HEK293 (cell line): ENCODE data around the gene ATOH8.

Experiments
- CTCF ChIA-PET: fragments of 350-600 bp; formaldehyde crosslinking; extraction: SDS; loops from one replicate; lab custom pipeline; 2021; ENCODE audit warnings: antibody characterized with exemption; lab: Yijun Ruan, JAX
- POLR2A ChIA-PET: fragments of 300-600 bp; formaldehyde crosslinking; extraction: SDS; loops from one replicate; lab custom pipeline; 2020; ENCODE audit warnings: antibody characterized with exemption, inconsistent platforms; lab: Yijun Ruan, JAX
- H3K27ac ChIP-seq: fragments of 200-500 bp; sonication (Bioruptor generic); 2 replicates; pipeline ENCODE4 v1.5.1; 2014; ENCODE audit warnings: low read depth, low read length, control low read depth, inconsistent platforms; ENCODE audit errors: extremely low read depth
- H3K36me3 ChIP-seq, 2 experiments: fragments of 200-500 bp in 1 of 2; sonication (Bioruptor generic) in 1 of 2; 1 replicate in 1 of 2; 2 replicates in 1 of 2; pipeline ENCODE4 v1.5.1; 2014 to 2017; ENCODE audit warnings: inconsistent platforms in 2 of 2, low read length in 2 of 2; ENCODE audit not compliant: control insufficient read depth in 2 of 2, insufficient read depth in 1 of 2
- H3K4me1 ChIP-seq: fragments of 200-500 bp; sonication (Bioruptor generic); 2 replicates; pipeline ENCODE4 v1.5.1; 2014; ENCODE audit warnings: mild to moderate bottlenecking, low read length, inconsistent platforms; ENCODE audit not compliant: control insufficient read depth, insufficient read depth
- H3K4me3 ChIP-seq: 2 replicates; pipeline ENCODE4 v1.5.1; 2011; ENCODE audit warnings: low read depth, mild to moderate bottlenecking, control low read depth, low read length, moderate library complexity
- H3K9me3 ChIP-seq: fragments of 200-500 bp; sonication (Bioruptor generic); 2 replicates; pipeline ENCODE4 v1.5.1; 2014; ENCODE audit warnings: low read depth, low read length, inconsistent platforms; ENCODE audit not compliant: control insufficient read depth, insufficient read depth
- IKZF3 ChIP-seq: fragments of 450-650 bp; IDR thresholded peaks from 2 replicates; pipeline ENCODE4 v1.5.0; 2018; ENCODE audit warnings: missing biosample characterization, mild to moderate bottlenecking, missing genetic modification characterization, moderate library complexity
- MEIS1 ChIP-seq: sonication (generic); formaldehyde crosslinking; IDR thresholded peaks from 2 replicates; pipeline ENCODE4 v1.8.1; 2022; ENCODE audit warnings: missing genetic modification reagents, mild to moderate bottlenecking, borderline replicate concordance
- SCRT2 ChIP-seq: fragments of 450-650 bp; formaldehyde crosslinking; IDR thresholded peaks from 2 replicates; pipeline ENCODE4 v1.5.1; 2016; ENCODE audit warnings: missing biosample characterization, missing genetic modification characterization
- ZFP3 ChIP-seq: fragments of 450-650 bp; formaldehyde crosslinking; IDR thresholded peaks from 2 replicates; pipeline ENCODE4 v1.5.1; 2016; ENCODE audit warnings: low read depth, missing biosample characterization, missing genetic modification characterization
- ZIC2 ChIP-seq: fragments of 450-650 bp; formaldehyde crosslinking; IDR thresholded peaks from 2 replicates; pipeline ENCODE4 v1.5.1; 2016; ENCODE audit warnings: missing biosample characterization, missing genetic modification characterization
- ZNF175 ChIP-seq: fragments of 450-650 bp; formaldehyde crosslinking; IDR thresholded peaks from 2 replicates; pipeline ENCODE4 v1.5.1; 2016; ENCODE audit warnings: missing biosample characterization, missing genetic modification characterization
- ZNF24 ChIP-seq: fragments of 450-650 bp; formaldehyde crosslinking; IDR thresholded peaks from 2 replicates; pipeline ENCODE4 v1.5.1; 2016; ENCODE audit warnings: missing biosample characterization, missing genetic modification characterization
- ZNF274 ChIP-seq, 2 experiments: fragments of 200-500 bp in 1 of 2; fragments of 450-650 bp in 1 of 2; sonication (Bioruptor generic) in 1 of 2; formaldehyde crosslinking in 1 of 2; IDR thresholded peaks; 2 replicates each; pipeline versions ENCODE4 v1.5.1 to v1.6.1; 2014 to 2016; ENCODE audit warnings: borderline replicate concordance in 1 of 2, inconsistent platforms in 1 of 2, low read length in 1 of 2, missing biosample characterization in 1 of 2, missing genetic modification characterization in 1 of 2
- ZNF341 ChIP-seq: fragments of 450-650 bp; formaldehyde crosslinking; IDR thresholded peaks from 2 replicates; pipeline ENCODE4; 2016; ENCODE audit warnings: low read depth, missing biosample characterization, missing genetic modification characterization
- ZNF350 ChIP-seq: fragments of 450-650 bp; formaldehyde crosslinking; IDR thresholded peaks from 2 replicates; pipeline ENCODE4 v1.5.0; 2017; ENCODE audit warnings: missing biosample characterization, mild to moderate bottlenecking, missing genetic modification characterization
- ZNF514 ChIP-seq: fragments of 450-650 bp; formaldehyde crosslinking; IDR thresholded peaks from 2 replicates; pipeline ENCODE4 v1.5.1; 2016; ENCODE audit warnings: missing biosample characterization, missing genetic modification characterization
- ZNF623 ChIP-seq: fragments of 450-650 bp; formaldehyde crosslinking; IDR thresholded peaks from 2 replicates; pipeline ENCODE4 v1.5.1; 2016; ENCODE audit warnings: missing biosample characterization, missing genetic modification characterization
- ZNF768 ChIP-seq: fragments of 450-650 bp; formaldehyde crosslinking; IDR thresholded peaks from 2 replicates; pipeline ENCODE4 v1.5.1; 2018; ENCODE audit warnings: missing biosample characterization, mild to moderate bottlenecking, missing genetic modification characterization
- ZNF843 ChIP-seq: fragments of 450-650 bp; formaldehyde crosslinking; IDR thresholded peaks from 2 replicates; pipeline ENCODE4 v1.5.1; 2016; ENCODE audit warnings: missing biosample characterization, missing genetic modification characterization
- ZSCAN30 ChIP-seq: fragments of 450-650 bp; IDR thresholded peaks from 2 replicates; pipeline ENCODE4 v1.5.1; 2018; ENCODE audit warnings: missing biosample characterization, mild to moderate bottlenecking, missing genetic modification characterization, moderate library complexity
- TF ChIP-seq, protein P1 (sequence below): fragments of 450-650 bp; formaldehyde crosslinking; IDR thresholded peaks from 2 replicates; pipeline ENCODE4 v1.5.1; 2016; ENCODE audit warnings: missing biosample characterization, missing genetic modification characterization
- TF ChIP-seq, protein P2 (sequence below): fragments of 450-650 bp; formaldehyde crosslinking; optimal IDR thresholded peaks from 2 replicates; pipeline ENCODE3; 2016; ENCODE audit warnings: missing biosample characterization, mild to moderate bottlenecking, missing genetic modification characterization
- TF ChIP-seq, protein P3 (sequence below): sonication (generic); formaldehyde crosslinking; IDR thresholded peaks from 2 replicates; pipeline ENCODE4 v1.8.1; 2022; ENCODE audit warnings: mild to moderate bottlenecking, moderate library complexity, missing genetic modification reagents
- TF ChIP-seq, protein P4 (sequence below): fragments of 450-650 bp; formaldehyde crosslinking; IDR thresholded peaks from 2 replicates; pipeline ENCODE4 v1.5.1; 2016; ENCODE audit warnings: missing biosample characterization, missing genetic modification characterization
- TF ChIP-seq, protein P5 (sequence below): fragments of 450-650 bp; formaldehyde crosslinking; IDR thresholded peaks from 2 replicates; pipeline ENCODE4 v1.5.1; 2016; ENCODE audit warnings: missing biosample characterization, missing genetic modification characterization

Gene ATOH8

DNA sequence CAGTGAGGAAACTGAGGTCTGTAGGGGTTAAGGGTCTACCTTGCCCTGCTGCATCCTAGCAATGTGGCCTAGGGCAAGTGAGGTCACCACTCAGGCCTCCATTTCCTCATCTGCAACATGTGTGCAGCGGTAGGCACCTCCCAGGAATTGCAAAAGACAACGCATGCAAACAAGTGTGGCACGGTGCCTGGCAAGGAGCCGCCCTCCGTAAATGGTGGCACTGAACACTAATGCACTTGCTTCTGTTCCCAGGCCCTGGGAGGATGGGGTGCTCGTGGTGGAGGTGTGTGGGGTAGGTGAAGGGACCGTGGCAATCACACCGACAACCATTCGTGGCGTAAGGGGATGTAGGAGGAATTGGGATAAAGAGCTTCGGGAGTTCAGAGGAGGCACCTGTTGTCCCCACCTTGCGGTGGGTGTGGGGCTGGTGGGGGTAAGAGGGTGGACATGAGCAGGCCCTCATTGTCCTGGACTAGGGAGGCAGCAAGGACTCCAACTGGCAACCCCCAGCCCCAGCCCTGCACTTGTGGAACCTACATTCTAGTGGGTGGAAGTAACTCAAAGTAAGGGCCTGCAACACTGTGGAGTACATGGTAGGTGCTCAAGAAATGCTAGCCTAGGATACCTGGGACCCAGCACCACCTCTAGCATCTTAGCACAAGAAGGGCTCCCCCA, 26.0 kb downstream of the ATOH8 start:
- TF ChIP-seq ZNF514 (tag by site-specific recombination) (no peak), SCRT2 (peak; percentile 47; the same call in 1 of the 2 replicates)
- H3K4me3 ChIP-seq, result no peak overlapping the region
- H3K4me1 ChIP-seq, result no peaks in the 10 kb centered on the region
- no peak overlapping the region for H3K27ac ChIP-seq
- no peaks in the 10 kb centered on the region for H3K9me3 ChIP-seq
- H3K36me3 ChIP-seq, result no peaks in the 10 kb centered on the region
- CTCF ChIA-PET, result no interaction called here
- POLR2A ChIA-PET, result no interaction called here

DNA sequence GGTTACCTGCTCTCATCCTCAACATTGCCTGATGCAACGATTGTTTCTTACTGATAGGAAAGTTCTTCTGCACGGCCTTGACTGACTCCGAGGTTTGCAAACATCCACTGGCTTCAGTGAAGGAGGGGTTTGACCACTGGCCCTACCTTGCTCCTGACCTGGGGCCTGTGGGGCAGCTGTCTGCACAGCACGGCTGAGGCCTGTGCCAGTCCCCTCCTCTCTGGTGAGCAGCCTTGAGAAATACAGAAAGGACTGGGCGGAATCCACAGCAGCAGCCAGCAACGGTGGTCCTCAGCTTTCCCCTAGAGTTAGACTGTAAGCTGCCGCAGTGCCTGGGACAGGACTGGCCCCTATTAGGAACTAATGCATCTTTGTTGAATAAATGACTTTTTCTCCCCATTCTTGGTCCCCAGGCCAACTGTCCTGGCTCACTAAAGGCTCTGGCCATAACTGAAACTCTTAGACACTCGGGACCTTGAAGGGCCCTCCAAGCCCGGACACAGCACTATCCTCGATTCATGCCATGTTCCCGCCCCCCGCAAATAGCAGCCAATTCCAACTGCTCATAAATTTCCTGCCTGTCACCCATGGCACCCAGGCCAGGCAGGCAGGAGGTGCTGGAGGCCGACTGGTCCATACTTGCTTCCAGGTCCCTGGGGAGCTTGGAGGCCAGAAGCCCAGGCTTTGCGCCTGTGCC, 26.7 kb downstream of the ATOH8 start:
- no peaks in the 10 kb centered on the region for H3K9me3 ChIP-seq
- H3K4me3 ChIP-seq, result no peak overlapping the region
- H3K4me1 ChIP-seq, result no peaks in the 10 kb centered on the region
- ChIA-PET POLR2A (no interaction called here), CTCF (no interaction called here)
- TF ChIP-seq IKZF3 (no peak), ZNF24 (no peak), ZNF768 (tag by site-specific recombination) (no peak), ZNF514 (tag by site-specific recombination) (no peak), ZNF341 (tag by site-specific recombination) (no peak), ZNF175 (no peak)
- TF ChIP-seq, protein P1, sequence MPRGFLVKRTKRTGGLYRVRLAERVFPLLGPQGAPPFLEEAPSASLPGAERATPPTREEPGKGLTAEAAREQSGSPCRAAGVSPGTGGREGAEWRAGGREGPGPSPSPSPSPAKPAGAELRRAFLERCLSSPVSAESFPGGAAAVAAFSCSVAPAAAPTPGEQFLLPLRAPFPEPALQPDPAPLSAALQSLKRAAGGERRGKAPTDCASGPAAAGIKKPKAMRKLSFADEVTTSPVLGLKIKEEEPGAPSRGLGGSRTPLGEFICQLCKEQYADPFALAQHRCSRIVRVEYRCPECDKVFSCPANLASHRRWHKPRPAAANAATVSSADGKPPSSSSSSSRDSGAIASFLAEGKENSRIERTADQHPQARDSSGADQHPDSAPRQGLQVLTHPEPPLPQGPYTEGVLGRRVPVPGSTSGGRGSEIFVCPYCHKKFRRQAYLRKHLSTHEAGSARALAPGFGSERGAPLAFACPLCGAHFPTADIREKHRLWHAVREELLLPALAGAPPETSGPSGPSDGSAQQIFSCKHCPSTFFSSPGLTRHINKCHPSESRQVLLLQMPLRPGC (tag by site-specific recombination), result no peak
- TF ChIP-seq, all 188 proteins: peak for 0
- Histone ChIP-seq H3K36me3 (no peaks in the 10 kb centered on the region), H3K27ac (no peak overlapping the region)

DNA sequence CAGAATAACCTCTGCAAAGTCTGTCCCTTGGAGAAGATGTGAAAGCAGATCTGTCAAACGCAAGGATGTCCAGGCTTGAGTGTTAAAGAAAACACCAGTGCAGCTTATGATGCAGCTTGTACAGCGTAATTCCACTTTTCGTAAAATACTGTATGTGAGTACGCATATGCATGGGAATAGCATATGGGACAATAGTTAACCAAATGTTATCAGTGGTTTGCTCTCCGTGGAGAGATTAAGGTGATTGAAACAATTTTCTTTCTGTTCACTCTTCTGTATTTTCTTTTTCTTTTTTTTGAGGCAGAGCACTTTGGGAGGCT, 27.2 kb downstream of the ATOH8 start:
- CTCF ChIA-PET, result no interaction called here
- Histone ChIP-seq H3K27ac (no peak overlapping the region), H3K36me3 (no peaks in the 10 kb centered on the region), H3K9me3 (no peaks in the 10 kb centered on the region), H3K4me1 (no peaks in the 10 kb centered on the region), H3K4me3 (no peak overlapping the region)
- POLR2A ChIA-PET, result no interaction called here
- TF ChIP-seq ZNF350, result no peak
- TF ChIP-seq, protein P2, sequence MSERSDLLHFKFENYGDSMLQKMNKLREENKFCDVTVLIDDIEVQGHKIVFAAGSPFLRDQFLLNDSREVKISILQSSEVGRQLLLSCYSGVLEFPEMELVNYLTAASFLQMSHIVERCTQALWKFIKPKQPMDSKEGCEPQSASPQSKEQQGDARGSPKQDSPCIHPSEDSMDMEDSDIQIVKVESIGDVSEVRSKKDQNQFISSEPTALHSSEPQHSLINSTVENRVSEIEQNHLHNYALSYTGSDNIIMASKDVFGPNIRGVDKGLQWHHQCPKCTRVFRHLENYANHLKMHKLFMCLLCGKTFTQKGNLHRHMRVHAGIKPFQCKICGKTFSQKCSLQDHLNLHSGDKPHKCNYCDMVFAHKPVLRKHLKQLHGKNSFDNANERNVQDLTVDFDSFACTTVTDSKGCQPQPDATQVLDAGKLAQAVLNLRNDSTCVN (tag by site-specific recombination), result no peak
- no peak for TF ChIP-seq ZIC2 (tag by site-specific recombination)
- TF ChIP-seq, protein P3, sequence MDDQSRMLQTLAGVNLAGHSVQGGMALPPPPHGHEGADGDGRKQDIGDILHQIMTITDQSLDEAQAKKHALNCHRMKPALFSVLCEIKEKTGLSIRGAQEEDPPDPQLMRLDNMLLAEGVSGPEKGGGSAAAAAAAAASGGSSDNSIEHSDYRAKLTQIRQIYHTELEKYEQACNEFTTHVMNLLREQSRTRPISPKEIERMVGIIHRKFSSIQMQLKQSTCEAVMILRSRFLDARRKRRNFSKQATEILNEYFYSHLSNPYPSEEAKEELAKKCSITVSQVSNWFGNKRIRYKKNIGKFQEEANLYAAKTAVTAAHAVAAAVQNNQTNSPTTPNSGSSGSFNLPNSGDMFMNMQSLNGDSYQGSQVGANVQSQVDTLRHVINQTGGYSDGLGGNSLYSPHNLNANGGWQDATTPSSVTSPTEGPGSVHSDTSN (CRISPR knock-in tag), result no peak
- TF ChIP-seq ZNF843 (tag by site-specific recombination), result no peak
- TF ChIP-seq, protein P4, sequence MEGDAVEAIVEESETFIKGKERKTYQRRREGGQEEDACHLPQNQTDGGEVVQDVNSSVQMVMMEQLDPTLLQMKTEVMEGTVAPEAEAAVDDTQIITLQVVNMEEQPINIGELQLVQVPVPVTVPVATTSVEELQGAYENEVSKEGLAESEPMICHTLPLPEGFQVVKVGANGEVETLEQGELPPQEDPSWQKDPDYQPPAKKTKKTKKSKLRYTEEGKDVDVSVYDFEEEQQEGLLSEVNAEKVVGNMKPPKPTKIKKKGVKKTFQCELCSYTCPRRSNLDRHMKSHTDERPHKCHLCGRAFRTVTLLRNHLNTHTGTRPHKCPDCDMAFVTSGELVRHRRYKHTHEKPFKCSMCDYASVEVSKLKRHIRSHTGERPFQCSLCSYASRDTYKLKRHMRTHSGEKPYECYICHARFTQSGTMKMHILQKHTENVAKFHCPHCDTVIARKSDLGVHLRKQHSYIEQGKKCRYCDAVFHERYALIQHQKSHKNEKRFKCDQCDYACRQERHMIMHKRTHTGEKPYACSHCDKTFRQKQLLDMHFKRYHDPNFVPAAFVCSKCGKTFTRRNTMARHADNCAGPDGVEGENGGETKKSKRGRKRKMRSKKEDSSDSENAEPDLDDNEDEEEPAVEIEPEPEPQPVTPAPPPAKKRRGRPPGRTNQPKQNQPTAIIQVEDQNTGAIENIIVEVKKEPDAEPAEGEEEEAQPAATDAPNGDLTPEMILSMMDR, result no peak
- no peak for TF ChIP-seq ZNF623 (tag by site-specific recombination)
- no peak for TF ChIP-seq ZSCAN30 (tag by site-specific recombination)
- no peak for TF ChIP-seq ZNF274 (IDR thresholded peaks at IDR 0.05; ENCODE audit: low read length)
- no peak for TF ChIP-seq ZNF274 (tag by site-specific recombination; IDR thresholded peaks at IDR 0.05; ENCODE audit: borderline replicate concordance)
- TF ChIP-seq, protein P5, sequence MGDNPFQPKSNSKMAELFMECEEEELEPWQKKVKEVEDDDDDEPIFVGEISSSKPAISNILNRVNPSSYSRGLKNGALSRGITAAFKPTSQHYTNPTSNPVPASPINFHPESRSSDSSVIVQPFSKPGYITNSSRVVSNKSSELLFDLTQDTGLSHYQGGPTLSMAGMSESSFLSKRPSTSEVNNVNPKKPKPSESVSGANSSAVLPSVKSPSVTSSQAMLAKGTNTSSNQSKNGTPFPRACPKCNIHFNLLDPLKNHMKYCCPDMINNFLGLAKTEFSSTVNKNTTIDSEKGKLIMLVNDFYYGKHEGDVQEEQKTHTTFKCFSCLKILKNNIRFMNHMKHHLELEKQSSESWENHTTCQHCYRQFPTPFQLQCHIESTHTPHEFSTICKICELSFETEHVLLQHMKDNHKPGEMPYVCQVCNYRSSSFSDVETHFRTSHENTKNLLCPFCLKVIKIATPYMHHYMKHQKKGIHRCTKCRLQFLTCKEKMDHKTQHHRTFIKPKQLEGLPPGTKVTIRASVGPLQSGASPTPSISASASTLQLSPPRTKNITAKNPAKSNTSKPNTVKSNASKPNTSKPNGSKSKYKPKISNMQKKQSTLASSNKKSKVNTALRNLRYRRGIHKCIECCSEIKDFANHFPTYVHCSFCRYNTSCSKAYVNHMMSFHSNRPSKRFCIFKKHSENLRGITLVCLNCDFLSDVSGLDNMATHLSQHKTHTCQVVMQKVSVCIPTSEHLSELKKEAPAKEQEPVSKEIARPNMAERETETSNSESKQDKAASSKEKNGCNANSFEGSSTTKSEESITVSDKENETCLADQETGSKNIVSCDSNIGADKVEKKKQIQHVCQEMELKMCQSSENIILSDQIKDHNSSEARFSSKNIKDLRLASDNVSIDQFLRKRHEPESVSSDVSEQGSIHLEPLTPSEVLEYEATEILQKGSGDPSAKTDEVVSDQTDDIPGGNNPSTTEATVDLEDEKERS (tag by site-specific recombination), result no peak
- TF ChIP-seq ZFP3 (tag by site-specific recombination), result no peak
- no peak for TF ChIP-seq MEIS1 (CRISPR knock-in tag)
